ENCODE results near the gene DNAJC17.

Gene DNAJC17

GRCh38 chr15:40830884-40831283, 23.6 kb upstream of the DNAJC17 start:
- no peak for DNase-seq

DNA sequence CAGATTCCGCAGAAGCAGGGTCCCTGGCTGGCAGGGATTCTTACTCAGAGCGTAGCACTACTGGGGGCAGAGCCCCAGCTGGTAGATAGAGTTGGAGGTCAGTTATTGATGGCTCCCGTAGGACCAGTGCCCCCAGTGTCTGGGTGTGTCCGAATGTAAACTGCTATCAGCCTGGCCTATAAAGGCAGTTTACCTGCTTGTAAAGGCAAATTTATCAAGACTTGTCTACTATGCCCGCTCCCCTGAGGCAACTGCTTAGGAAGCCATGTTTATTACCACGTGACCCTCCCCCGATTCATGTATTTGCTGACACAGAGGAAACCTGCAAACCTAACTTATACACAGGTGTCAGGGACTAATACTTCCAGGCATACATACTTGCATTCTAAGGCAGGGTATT, 21.8 kb upstream of the DNAJC17 start:
- DNase-seq: no peak

GRCh38 chr15:40828447-40829036, 21.3 kb upstream of the DNAJC17 start, which contains the start of gene PPP1R14D:
TSS of gene PPP1R14D (minus strand) at chr15:40828708. CDS start at chr15:40828641, 67 bp downstream.
- DNase-seq: no peak

GRCh38 chr15:40826423-40827075, 19.3 kb upstream of the DNAJC17 start:
- no peak for DNase-seq

- DNase-seq: no peak
Measured at GRCh38 chr15:40825661-40826422, 18.6 kb upstream of the DNAJC17 start.

- no peak for DNase-seq
Measured at GRCh38 chr15:40823572-40824343, 16.5 kb upstream of the DNAJC17 start.

GRCh38 chr15:40821195-40821594, 13.9 kb upstream of the DNAJC17 start:
- no peak for DNase-seq

GRCh38 chr15:40819048-40819447, 11.8 kb upstream of the DNAJC17 start:
- DNase-seq: no peak

DNA sequence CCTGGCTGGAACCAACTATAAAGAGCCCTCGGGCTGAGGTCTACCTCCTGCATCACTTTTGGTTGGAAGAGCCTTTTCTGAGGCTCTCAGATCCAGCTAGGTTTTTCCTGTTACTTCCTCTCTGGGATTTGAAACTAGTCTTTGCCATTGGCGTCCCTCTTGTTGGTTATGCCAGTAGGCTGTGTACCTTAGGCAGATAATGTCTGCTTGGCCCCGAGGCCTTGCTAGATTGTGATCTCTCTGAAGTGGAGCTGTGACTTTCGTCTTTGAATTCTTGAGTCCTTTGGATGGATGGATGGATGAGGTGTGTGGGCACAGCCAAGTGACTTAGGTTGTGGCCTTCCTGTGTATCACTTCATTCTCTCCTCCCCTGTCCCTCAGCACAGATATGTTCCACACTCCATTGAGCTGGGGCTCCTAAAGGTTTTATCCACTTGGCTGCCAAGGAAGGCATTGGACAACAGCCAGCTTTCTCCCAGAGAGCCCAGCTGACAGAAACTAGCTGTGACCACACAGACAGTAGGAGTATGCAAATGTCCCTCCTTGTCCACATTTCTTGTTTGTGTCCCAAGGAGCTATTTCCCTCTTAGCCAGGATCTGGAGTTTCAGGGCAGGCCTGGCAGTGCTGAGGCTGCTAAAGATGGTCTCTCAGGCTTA, 7.9 kb upstream of the DNAJC17 start:
- peak in 12 of 58 donors; percentile 2 to 26 (median 14) for DNase-seq

- no peak for DNase-seq
Measured at GRCh38 chr15:40812721-40813425, 5.6 kb upstream of the DNAJC17 start.

DNA sequence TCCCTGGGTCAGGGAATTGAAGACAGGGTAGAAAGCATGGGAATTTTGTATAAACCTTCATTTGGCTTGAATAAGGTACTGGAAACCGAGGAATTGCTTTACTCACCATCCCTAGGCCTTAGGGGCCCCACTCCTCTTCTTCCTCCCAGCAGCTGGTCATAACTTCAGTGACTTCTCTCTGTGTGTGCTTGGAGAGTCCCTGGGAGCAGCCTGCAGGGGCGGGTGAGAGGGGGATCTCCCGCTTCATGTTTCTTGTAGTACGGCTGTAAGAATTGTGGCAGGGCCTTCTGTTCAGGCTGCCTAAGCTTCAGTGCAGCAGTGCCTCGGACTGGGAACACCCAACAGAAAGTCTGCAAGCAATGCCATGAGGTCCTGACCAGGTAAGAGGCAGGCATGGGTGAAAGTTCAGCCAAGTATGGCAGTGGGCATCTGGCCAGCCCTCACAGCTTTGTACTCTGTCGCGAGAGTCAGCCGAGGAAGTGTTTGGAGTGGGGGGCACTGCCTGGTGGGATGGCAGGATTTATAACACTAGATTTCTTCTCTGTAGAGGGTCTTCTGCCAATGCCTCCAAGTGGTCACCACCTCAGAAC, 1.7 kb upstream of the DNAJC17 start:
- DNase-seq: no peak

- DNase-seq: peak in 1 of 58 donors; percentile 25
Measured at GRCh38 chr15:40807888-40808461, 702 bp upstream of the DNAJC17 start.

DNA sequence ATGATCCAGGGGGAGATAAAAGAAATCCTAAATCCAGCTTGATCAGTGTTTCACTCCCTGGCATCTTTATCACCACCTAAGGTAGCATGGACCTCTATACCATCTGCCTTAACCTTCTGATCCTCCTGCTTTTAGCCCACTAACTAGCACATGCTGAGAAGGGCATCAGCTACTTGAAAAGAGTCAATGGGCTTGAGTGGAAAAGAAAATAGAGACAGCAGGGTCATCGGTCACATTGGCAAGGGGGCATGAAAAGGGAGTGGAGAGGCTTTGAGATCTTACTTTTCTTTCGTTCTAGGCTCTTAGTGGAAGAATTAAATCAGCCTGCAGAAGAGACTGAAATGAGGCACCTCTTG, 623 bp downstream of the DNAJC17 start:
- DNase-seq: no peak

DNA sequence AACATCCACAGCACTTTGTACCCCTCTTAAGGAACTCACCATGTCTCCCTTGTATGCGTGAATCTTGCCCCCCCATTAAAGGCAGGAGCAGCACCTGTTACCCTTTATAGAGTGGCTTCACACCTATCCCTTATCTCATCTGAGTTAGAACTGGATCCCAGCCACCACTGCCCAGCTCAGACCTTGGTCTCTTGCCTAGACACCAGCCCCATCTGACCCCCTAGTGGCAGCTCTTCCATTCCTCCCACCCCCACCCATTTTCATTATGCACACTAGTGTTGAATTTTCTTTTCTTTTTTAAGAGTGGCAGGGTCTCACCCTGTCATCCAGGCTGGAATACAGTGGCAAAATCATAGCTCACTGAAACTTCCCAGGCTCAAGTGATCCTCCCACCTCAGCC, 3.6 kb downstream of the DNAJC17 start:
- DNase-seq: no peak

- DNase-seq: no peak
Measured at GRCh38 chr15:40803076-40803475, 4.2 kb downstream of the DNAJC17 start.

DNA sequence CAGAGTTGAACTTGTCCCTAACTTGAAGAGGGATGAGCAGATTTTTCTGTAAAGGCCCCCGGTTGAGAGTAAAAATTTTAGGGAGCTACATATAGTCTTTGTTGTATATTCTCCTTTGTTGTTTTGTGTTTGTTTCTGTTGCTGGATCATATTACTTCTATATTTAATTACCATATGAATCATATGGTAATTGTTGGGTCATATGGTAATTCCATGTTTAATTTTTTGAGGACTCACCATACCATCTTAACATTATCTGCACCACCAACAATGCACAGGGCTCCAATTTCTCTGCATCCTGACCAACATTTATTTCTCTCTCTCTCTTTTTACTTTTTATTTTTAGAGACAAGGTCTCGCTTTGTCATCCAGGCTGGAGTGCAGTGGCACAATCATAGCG, 7.8 kb downstream of the DNAJC17 start:
- no peak for DNase-seq

- no peak for DNase-seq
Measured at GRCh38 chr15:40796512-40796911, 10.8 kb downstream of the DNAJC17 start.

GRCh38 chr15:40796041-40796440, 11.2 kb downstream of the DNAJC17 start:
- DNase-seq: no peak

GRCh38 chr15:40793216-40793989, 13.9 kb downstream of the DNAJC17 start:
- DNase-seq: peak in 1 of 58 donors; percentile 56

Measured in anterior cingulate cortex (tissue), 58 donors.